Measurements from ENCODE around the gene NR6A1.

NR6A1 gene

DNA sequence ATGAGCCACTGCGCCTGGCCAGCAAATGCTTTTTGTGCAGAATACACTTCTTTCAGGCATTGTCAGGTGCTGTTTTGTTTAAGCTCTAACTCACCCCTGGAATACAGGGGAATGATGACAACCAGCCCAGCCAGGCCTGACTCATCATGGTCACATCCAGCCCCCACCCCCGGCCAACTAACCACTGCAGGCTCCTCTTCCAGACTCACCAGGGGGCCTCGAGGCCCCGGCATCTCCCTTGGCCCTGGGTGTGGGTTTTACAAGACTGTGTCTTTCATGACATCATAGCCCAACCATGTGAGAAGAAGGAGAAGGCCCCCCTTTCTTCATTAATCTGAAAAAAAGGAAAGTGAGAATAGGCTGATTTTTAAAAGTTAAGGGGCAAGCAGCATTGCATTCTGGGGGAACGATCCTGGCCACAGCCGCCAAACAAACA lies 41.3 kb upstream of the NR6A1 start:
- H2AFZ ChIP-seq (ENCODE audit: low read length) = no peak overlapping the region
- H4K20me1 ChIP-seq (ENCODE audit: insufficient read depth, low read length, poor library complexity, severe bottlenecking) = no peaks in the 10 kb centered on the region
- H3K79me2 ChIP-seq (ENCODE audit: insufficient read depth, low read length) = no peaks in the 10 kb centered on the region
- no peak overlapping the region for H3K9ac ChIP-seq (ENCODE audit: low read depth, low read length, poor library complexity, severe bottlenecking)
- H3K4me1 ChIP-seq (ENCODE audit: insufficient read depth, low read length, poor library complexity, severe bottlenecking) = no peaks in the 10 kb centered on the region
- no peaks in the 10 kb centered on the region for H3K9me2 ChIP-seq (replicated peaks; ENCODE audit: low read depth, low read length)
- H3K27me3 ChIP-seq (ENCODE audit: insufficient read depth, low read length, poor library complexity, severe bottlenecking) = no peaks in the 10 kb centered on the region
- no peaks in the 10 kb centered on the region for H3F3A ChIP-seq (ENCODE audit: low read depth)
- H3K36me3 ChIP-seq (ENCODE audit: insufficient read depth, low read length) = no peaks in the 10 kb centered on the region
- H3K9me3 ChIP-seq (ENCODE audit: insufficient read depth, low read depth, low read length) = no peaks in the 10 kb centered on the region
- H3K4me3 ChIP-seq (ENCODE audit: low read length, poor library complexity, severe bottlenecking) = no peak overlapping the region
- H3K4me2 ChIP-seq (ENCODE audit: low read depth, low read length, poor library complexity, severe bottlenecking) = no peak overlapping the region
- TF ChIP-seq, protein P1, sequence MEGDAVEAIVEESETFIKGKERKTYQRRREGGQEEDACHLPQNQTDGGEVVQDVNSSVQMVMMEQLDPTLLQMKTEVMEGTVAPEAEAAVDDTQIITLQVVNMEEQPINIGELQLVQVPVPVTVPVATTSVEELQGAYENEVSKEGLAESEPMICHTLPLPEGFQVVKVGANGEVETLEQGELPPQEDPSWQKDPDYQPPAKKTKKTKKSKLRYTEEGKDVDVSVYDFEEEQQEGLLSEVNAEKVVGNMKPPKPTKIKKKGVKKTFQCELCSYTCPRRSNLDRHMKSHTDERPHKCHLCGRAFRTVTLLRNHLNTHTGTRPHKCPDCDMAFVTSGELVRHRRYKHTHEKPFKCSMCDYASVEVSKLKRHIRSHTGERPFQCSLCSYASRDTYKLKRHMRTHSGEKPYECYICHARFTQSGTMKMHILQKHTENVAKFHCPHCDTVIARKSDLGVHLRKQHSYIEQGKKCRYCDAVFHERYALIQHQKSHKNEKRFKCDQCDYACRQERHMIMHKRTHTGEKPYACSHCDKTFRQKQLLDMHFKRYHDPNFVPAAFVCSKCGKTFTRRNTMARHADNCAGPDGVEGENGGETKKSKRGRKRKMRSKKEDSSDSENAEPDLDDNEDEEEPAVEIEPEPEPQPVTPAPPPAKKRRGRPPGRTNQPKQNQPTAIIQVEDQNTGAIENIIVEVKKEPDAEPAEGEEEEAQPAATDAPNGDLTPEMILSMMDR (conservative IDR thresholded peaks at IDR 0.05; ENCODE audit: low read length) = no peak
- no peak for TF ChIP-seq EZH2phosphoT487 (IDR thresholded peaks at IDR 0.05; ENCODE audit: borderline replicate concordance)

DNA sequence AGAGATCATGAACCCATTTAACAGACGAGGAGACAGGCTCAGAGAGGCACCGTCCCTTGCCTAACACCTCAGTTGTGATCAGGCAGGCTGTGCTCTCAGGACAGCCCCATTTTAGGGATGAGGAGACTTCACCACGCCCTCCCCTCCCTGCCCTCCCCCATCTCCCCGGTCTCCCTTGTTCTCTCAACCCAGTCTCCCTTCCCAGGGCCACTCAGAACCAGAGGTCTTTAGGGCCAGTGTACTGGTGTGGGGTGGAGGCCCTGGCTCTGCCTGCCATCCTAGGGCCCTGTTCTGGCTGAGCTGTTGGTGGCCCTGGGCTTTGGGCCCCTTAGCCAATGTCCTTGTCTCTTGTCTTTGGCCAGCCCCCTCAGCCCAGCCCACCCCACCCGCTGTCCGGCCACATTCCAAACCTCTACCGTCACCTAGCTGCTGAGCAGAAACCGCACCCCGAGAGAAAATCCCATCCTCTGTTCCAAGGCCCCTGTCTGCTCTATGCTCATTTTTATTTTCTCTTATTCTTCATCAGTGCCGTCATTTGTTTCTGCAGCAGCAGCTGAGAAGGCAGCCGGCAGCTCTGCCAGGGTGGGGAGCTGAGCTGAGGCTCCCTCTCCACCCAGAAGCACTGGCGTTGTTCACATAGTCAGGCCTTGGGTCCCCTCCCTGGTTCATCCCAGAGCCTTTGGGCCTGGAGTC lies 39.7 kb upstream of the NR6A1 start:
- H3K9me3 ChIP-seq (ENCODE audit: insufficient read depth, low read depth, low read length) = no peaks in the 10 kb centered on the region
- H4K20me1 ChIP-seq (ENCODE audit: insufficient read depth, low read length, poor library complexity, severe bottlenecking) = no peaks in the 10 kb centered on the region
- no peak overlapping the region for H3K4me3 ChIP-seq (ENCODE audit: low read length, poor library complexity, severe bottlenecking)
- no peaks in the 10 kb centered on the region for H3K79me2 ChIP-seq (ENCODE audit: insufficient read depth, low read length)
- H3K4me1 ChIP-seq (ENCODE audit: insufficient read depth, low read length, poor library complexity, severe bottlenecking) = no peaks in the 10 kb centered on the region
- H3K27me3 ChIP-seq (ENCODE audit: insufficient read depth, low read length, poor library complexity, severe bottlenecking) = no peaks in the 10 kb centered on the region
- no peaks in the 10 kb centered on the region for H3K36me3 ChIP-seq (ENCODE audit: insufficient read depth, low read length)
- no peaks in the 10 kb centered on the region for H3K9me2 ChIP-seq (replicated peaks; ENCODE audit: low read depth, low read length)
- no peak overlapping the region for H3K4me2 ChIP-seq (ENCODE audit: low read depth, low read length, poor library complexity, severe bottlenecking)
- H3K9ac ChIP-seq (ENCODE audit: low read depth, low read length, poor library complexity, severe bottlenecking) = no peak overlapping the region
- TF ChIP-seq, protein P1 (conservative IDR thresholded peaks at IDR 0.05; ENCODE audit: low read length) = no peak
- no peak for TF ChIP-seq EZH2phosphoT487 (IDR thresholded peaks at IDR 0.05; ENCODE audit: borderline replicate concordance)
- no peak overlapping the region for H2AFZ ChIP-seq (ENCODE audit: low read length)
- H3F3A ChIP-seq (ENCODE audit: low read depth) = no peaks in the 10 kb centered on the region

DNA sequence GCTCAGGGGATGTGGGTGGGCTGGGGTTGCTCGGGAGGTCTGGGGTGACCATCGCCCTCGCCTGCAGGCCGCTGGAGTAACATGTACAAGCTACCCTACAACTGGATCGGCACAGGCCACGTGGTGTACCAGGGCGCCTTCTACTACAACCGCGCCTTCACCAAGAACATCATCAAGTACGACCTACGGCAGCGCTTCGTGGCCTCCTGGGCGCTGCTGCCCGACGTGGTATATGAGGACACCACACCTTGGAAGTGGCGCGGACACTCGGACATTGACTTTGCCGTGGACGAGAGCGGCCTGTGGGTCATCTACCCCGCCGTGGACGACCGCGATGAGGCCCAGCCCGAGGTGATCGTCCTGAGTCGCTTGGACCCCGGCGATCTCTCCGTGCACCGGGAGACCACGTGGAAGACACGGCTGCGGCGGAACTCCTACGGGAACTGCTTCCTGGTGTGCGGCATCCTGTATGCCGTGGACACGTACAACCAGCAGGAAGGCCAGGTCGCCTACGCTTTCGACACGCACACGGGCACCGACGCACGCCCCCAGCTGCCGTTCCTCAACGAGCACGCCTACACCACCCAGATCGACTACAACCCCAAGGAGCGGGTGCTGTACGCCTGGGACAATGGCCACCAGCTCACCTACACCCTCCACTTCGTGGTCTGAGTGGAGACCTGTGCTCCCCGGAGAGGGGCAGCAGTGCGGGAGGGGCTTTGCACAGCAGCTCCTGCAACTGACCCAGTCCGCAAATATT lies 38.8 kb upstream of the NR6A1 start:
- H2AFZ ChIP-seq (ENCODE audit: low read length) = no peak overlapping the region

More for the DNA sequence above, 38.8 kb upstream of the NR6A1 start:
- Histone ChIP-seq H3K9me2 (replicated peaks; ENCODE audit: low read depth, low read length) (no peaks in the 10 kb centered on the region), H3K4me1 (ENCODE audit: insufficient read depth, low read length, poor library complexity, severe bottlenecking) (no peaks in the 10 kb centered on the region), H3K79me2 (ENCODE audit: insufficient read depth, low read length) (no peaks in the 10 kb centered on the region), H3K4me3 (ENCODE audit: low read length, poor library complexity, severe bottlenecking) (no peak overlapping the region), H4K20me1 (ENCODE audit: insufficient read depth, low read length, poor library complexity, severe bottlenecking) (no peaks in the 10 kb centered on the region), H3F3A (ENCODE audit: low read depth) (no peaks in the 10 kb centered on the region), H3K9me3 (ENCODE audit: insufficient read depth, low read depth, low read length) (no peaks in the 10 kb centered on the region), H3K27me3 (ENCODE audit: insufficient read depth, low read length, poor library complexity, severe bottlenecking) (no peaks in the 10 kb centered on the region), H3K9ac (ENCODE audit: low read depth, low read length, poor library complexity, severe bottlenecking) (no peak overlapping the region), H3K4me2 (ENCODE audit: low read depth, low read length, poor library complexity, severe bottlenecking) (no peak overlapping the region), H3K36me3 (ENCODE audit: insufficient read depth, low read length) (no peaks in the 10 kb centered on the region)
- TF ChIP-seq, protein P1 (conservative IDR thresholded peaks at IDR 0.05; ENCODE audit: low read length) = no peak

Data from Loucy (cell line).